Measurements from ENCODE around the gene FBXO11. TPM values are rescaled to one million over a fixed set of nuclear protein-coding genes. Genes with fewer than 3 reads are reported as not detected.

Gene FBXO11
- total and polyA plus RNA-seq, 2 experiments from 2014 or later, result 27.4 to 43.5 TPM

DNA sequence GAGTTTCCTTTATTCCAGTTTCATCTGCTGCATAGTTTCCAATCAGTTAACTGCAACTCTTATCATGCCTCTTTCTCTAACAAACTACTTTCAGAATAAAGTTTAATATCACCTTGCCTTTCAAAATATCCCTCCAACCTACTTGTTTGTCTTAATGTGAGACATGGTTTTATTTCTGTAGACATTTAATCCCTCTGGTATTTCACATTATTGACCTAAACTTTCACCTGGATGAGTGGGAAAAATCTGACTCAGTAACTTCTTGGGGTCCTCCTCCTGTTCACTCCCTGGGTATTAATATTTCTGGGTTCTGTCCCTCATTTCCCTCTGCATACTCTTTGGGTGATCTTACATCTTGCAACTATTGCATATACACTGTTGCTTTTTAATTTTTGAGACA, 95.4 kb downstream of the FBXO11 start:
- no peaks in the 10 kb centered on the region for H3K4me1 ChIP-seq (ENCODE audit: low read depth)
- peaks cover 70% of the 10 kb centered on the region for H3K36me3 ChIP-seq
- TF ChIP-seq, protein P1, sequence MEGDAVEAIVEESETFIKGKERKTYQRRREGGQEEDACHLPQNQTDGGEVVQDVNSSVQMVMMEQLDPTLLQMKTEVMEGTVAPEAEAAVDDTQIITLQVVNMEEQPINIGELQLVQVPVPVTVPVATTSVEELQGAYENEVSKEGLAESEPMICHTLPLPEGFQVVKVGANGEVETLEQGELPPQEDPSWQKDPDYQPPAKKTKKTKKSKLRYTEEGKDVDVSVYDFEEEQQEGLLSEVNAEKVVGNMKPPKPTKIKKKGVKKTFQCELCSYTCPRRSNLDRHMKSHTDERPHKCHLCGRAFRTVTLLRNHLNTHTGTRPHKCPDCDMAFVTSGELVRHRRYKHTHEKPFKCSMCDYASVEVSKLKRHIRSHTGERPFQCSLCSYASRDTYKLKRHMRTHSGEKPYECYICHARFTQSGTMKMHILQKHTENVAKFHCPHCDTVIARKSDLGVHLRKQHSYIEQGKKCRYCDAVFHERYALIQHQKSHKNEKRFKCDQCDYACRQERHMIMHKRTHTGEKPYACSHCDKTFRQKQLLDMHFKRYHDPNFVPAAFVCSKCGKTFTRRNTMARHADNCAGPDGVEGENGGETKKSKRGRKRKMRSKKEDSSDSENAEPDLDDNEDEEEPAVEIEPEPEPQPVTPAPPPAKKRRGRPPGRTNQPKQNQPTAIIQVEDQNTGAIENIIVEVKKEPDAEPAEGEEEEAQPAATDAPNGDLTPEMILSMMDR (IDR thresholded peaks at IDR 0.05; ENCODE audit: low read depth, low read length), result no peak
- no peak overlapping the region for H3K4me3 ChIP-seq
- H3K27ac ChIP-seq, result peak overlapping the region; percentile 55
- H3K9me3 ChIP-seq (ENCODE audit: low read depth), result no peaks in the 10 kb centered on the region
- no peak for DNase-seq (ENCODE audit: low read depth in 1 of 2, low spot score in 1 of 2)
- no peaks in the 10 kb centered on the region for H3K27me3 ChIP-seq

DNA sequence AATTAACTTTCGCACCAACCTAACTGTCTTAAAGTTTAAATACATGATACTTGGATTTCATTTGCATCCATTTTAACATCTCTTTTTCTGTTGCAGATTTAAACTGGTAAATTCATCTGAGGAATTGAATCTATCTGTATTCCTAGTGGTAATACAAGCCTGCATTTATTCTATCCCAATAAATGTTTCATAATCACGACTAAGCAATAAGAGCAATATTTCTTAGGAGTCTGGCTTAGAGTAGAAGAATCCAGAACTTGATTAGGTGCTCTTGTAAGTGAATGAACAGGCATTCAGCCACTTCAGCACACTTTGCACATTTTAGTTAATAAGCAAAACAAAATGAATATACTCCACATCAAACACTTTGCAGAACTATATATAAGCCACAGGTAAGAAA, 96.4 kb downstream of the FBXO11 start:
- Histone ChIP-seq H3K36me3 (peaks cover 76% of the 10 kb centered on the region), H3K9me3 (ENCODE audit: low read depth) (no peaks in the 10 kb centered on the region), H3K27ac (peak overlapping the region; percentile 73), H3K4me1 (ENCODE audit: low read depth) (no peaks in the 10 kb centered on the region), H3K27me3 (no peaks in the 10 kb centered on the region), H3K4me3 (no peak overlapping the region)
- TF ChIP-seq, protein P1 (IDR thresholded peaks at IDR 0.05; ENCODE audit: low read depth, low read length), result no peak
- no peak for DNase-seq (ENCODE audit: low read depth in 1 of 2, low spot score in 1 of 2)

DNA sequence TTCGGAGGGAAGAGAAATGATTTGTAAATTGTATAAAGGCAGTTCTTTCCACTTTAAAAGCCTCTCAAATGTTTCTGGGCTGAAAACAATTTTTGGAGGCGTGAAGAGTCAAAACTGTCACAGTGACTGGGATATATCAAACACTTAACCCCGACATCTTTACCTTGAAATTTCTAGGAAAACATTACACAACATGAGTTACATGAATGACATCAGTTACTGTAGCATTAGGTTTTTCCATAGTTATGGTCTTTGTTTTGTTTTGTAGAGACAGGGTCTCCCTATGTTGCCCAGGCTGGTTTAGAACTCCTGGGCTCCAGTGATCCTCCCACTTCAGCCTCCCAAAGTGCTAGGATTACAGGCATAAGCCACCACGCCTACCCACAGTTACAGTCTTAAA, 97.7 kb downstream of the FBXO11 start:
- Histone ChIP-seq H3K4me3 (no peak overlapping the region), H3K27me3 (no peaks in the 10 kb centered on the region), H3K4me1 (ENCODE audit: low read depth) (no peaks in the 10 kb centered on the region), H3K9me3 (ENCODE audit: low read depth) (no peaks in the 10 kb centered on the region), H3K36me3 (peaks cover 83% of the 10 kb centered on the region), H3K27ac (peak overlapping the region; percentile 73)
- TF ChIP-seq, protein P1 (IDR thresholded peaks at IDR 0.05; ENCODE audit: low read depth, low read length), result no peak
- no peak for DNase-seq (ENCODE audit: low read depth in 1 of 2, low spot score in 1 of 2)

DNA sequence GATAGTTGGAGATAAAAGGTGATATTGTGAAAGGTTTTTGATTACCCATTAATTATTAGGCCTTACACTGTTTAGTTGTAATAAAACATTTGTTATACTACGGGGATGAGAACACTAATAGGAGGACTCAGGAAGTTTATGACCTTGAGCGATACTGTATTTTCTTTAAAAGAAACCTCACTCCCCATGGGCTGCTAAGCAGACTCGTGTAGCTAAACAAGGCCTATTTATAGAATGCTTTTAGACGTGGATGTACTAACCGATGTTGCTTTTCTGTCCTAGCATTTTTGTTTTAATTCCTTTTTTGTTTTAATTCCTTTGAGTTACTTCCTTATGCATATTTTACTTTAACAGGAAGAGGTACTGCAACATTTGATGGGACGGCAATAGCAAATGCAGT, 100.4 kb downstream of the FBXO11 start:
- H3K36me3 ChIP-seq, result peaks cover 79% of the 10 kb centered on the region
- DNase-seq (ENCODE audit: low read depth in 1 of 2, low spot score in 1 of 2), result no peak
- no peaks in the 10 kb centered on the region for H3K27me3 ChIP-seq
- peak overlapping the region; percentile 73 for H3K27ac ChIP-seq
- TF ChIP-seq, protein P1 (IDR thresholded peaks at IDR 0.05; ENCODE audit: low read depth, low read length), result no peak
- H3K9me3 ChIP-seq (ENCODE audit: low read depth), result no peaks in the 10 kb centered on the region
- no peak overlapping the region for H3K4me3 ChIP-seq
- H3K4me1 ChIP-seq (ENCODE audit: low read depth), result no peaks in the 10 kb centered on the region

DNA sequence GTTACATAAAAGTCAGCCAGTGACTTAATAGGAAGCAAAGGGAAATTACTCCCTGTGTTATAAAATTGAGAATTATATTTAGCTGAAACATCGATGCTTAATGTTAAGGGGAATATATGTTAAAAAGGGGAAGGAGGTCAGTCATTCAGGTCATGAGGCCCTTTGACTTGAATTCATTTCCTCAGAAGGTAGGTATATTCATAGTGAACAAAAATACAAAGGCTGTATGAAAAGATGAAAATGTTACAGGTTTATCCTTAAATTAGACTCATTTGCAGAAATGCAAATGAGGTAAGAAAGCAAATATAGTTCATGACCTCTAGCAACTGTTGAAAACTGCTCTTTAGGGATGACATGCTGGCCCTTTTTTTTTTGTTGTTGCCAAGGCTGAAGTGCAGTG, 102.5 kb downstream of the FBXO11 start:
- no peaks in the 10 kb centered on the region for H3K9me3 ChIP-seq (ENCODE audit: low read depth)
- H3K4me3 ChIP-seq, result no peak overlapping the region
- H3K27ac ChIP-seq, result peak overlapping the region; percentile 45
- no peaks in the 10 kb centered on the region for H3K27me3 ChIP-seq
- DNase-seq (ENCODE audit: low read depth in 1 of 2, low spot score in 1 of 2), result no peak
- H3K4me1 ChIP-seq (ENCODE audit: low read depth), result no peaks in the 10 kb centered on the region
- H3K36me3 ChIP-seq, result peaks cover 82% of the 10 kb centered on the region
- TF ChIP-seq, protein P1 (IDR thresholded peaks at IDR 0.05; ENCODE audit: low read depth, low read length), result no peak

DNA sequence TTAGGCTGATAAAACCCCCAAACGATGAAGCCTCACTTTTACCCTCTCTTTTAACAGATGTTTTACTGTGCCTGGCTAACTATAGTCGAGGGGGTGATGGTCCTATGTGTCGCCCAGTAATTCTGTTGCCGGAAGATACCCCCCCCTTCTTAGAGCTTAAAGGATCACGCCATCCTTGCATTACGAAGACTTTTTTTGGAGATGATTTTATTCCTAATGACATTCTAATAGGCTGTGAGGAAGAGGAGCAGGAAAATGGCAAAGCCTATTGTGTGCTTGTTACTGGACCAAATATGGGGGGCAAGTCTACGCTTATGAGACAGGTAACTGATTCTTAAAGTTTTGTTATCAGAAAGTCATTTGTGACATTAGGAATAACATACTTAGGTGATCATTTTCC, 102.9 kb downstream of the FBXO11 start:
- H3K9me3 ChIP-seq (ENCODE audit: low read depth), result no peaks in the 10 kb centered on the region
- peaks cover 78% of the 10 kb centered on the region for H3K36me3 ChIP-seq
- TF ChIP-seq, protein P1 (IDR thresholded peaks at IDR 0.05; ENCODE audit: low read depth, low read length), result no peak

More for the DNA sequence above, 102.9 kb downstream of the FBXO11 start:
- no peak for DNase-seq (ENCODE audit: low read depth in 1 of 2, low spot score in 1 of 2)
- Histone ChIP-seq H3K4me1 (ENCODE audit: low read depth) (no peaks in the 10 kb centered on the region), H3K4me3 (no peak overlapping the region), H3K27ac (no peak overlapping the region), H3K27me3 (no peaks in the 10 kb centered on the region)
